Measurements from ENCODE around the gene UTP14C.

The UTP14C gene

DNA sequence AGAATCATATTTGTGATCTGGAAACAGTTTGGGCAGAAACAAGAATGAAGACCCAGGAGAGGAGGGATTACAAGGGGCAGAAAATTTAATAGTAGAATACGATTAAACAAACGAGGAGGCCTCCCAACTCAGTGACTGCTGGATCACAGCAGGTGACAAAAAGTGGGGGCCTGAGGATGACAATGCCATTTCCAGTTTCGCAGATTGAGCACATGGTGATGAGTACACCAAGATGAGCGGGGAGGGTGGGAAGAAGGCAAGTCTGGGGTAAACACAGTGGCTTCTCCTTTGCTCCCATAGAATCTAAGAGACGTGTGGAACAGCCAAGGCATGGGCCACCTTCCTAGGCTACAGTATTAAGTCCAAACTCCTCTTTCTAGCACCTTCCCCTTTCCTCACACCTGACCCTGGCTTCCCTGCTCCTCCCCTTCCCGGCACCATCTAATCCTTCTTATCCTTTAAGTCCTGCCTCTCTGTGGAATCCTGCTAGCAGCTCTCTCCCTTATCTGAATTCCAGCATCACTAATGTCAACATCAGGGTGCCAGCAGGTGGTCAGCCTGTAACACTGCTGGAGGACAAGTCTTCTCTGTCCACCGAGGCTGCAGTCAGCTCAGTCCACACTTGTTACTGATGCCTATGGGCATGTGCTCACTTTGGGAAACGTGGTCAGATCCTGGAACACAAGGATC is 26.7 kb upstream of the UTP14C start:
- H3K4me3 Mint-ChIP-seq, result no peak overlapping the region
- ATAC-seq (ENCODE audit: low read depth) (no peak), DNase-seq (ENCODE audit: low spot score in 2 of 2) (no peak)
- no peaks in the 10 kb centered on the region for H3K9me3 Mint-ChIP-seq
- peaks cover 16% of the 10 kb centered on the region for H3K27me3 Mint-ChIP-seq
- H3K27ac Mint-ChIP-seq, result no peak overlapping the region
- H3K36me3 Mint-ChIP-seq, result no peaks in the 10 kb centered on the region
- no peaks in the 10 kb centered on the region for H3K4me1 Mint-ChIP-seq

DNA sequence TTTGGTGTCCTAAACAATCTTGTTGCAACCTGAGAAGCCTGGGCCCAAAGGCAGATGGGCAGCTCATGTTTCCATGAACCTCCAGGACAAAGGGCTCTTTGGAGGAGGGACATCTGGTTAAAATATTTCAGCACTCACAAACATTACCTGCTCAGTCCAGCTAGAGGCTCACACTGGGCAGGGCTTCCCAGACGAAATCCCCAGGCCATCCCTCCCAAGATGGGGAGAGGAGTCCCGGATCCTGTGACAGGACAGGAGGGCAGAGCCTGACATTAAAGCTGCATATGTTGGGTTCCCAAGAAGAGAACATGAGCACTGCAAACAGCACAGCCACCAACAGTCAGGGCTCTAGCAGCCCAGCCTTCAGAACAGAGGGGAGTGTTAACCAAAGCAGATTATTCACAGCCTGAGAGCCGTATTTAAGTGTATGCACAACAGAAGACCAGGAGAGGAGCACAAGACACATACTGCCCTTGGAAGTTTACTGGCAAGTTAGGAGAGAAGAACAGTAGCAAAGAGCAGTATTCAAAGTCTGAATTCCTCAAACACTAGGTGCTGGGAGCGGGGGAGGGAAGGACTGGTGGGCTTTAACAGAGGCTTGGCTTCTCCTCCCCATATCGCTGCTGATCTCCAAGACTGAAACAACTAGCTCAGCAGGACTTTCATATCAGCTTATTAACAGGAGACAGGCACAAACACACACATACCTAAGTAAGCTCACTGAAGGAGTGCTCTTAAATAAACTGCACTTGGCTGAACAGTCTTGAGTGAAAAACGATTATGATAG is 25.6 kb upstream of the UTP14C start:
- no peaks in the 10 kb centered on the region for H3K4me1 Mint-ChIP-seq
- no peak overlapping the region for H3K4me3 Mint-ChIP-seq
- H3K36me3 Mint-ChIP-seq, result no peaks in the 10 kb centered on the region
- no peaks in the 10 kb centered on the region for H3K9me3 Mint-ChIP-seq
- ATAC-seq (ENCODE audit: low read depth) (no peak), DNase-seq (ENCODE audit: low spot score in 2 of 2) (no peak)
- H3K27ac Mint-ChIP-seq, result no peak overlapping the region
- H3K27me3 Mint-ChIP-seq, result peaks cover 16% of the 10 kb centered on the region

DNA sequence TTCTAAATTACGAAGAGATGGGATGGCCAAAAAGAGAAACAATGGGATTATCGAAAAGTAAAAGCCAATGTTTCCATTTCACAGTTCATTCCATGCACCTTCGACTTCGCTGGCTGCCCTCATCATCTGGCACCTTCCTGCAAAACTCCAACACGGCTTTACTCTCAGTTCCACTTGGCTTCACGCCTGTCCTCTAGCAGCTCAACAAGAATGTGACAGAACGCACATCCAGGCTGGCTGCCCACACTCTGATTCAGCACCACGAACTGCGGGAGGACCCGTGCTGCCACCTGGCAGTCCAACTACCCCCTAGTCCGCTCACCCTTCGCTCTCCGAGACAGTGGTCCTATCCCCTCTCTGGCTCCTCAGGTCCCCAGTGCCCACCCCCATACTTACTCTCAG is 25.0 kb upstream of the UTP14C start:
- Mint-ChIP-seq H3K36me3 (no peaks in the 10 kb centered on the region), H3K4me1 (no peaks in the 10 kb centered on the region), H3K4me3 (no peak overlapping the region), H3K27ac (no peak overlapping the region), H3K9me3 (no peaks in the 10 kb centered on the region), H3K27me3 (peaks cover 16% of the 10 kb centered on the region)
- no peak for DNase-seq (ENCODE audit: low spot score in 2 of 2)
- no peak for ATAC-seq (ENCODE audit: low read depth)

DNA sequence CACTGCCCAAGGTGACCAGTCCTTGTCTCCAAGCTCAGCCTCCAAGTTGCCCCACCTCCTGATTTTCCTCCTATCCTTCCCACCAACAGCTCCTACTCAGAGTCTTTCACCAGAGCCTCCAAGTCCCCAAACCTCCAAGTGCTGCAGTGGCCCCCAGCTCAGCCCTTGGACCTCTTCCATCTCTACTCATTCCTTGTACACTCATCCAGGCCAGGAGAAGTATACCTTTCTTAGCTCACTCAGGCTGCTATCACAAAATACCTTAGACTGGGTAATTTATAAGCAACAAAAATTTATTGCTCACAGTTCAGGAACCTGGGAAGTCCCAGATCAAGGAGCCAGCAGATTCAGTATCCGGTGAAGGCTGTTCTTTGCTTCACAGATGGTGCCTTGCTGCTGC is 24.6 kb upstream of the UTP14C start:
- no peak for ATAC-seq (ENCODE audit: low read depth)
- H3K9me3 Mint-ChIP-seq, result no peaks in the 10 kb centered on the region
- no peaks in the 10 kb centered on the region for H3K4me1 Mint-ChIP-seq
- no peak overlapping the region for H3K27ac Mint-ChIP-seq
- peaks cover 16% of the 10 kb centered on the region for H3K27me3 Mint-ChIP-seq
- no peak overlapping the region for H3K4me3 Mint-ChIP-seq
- DNase-seq (ENCODE audit: low spot score in 2 of 2), result no peak
- H3K36me3 Mint-ChIP-seq, result no peaks in the 10 kb centered on the region

DNA sequence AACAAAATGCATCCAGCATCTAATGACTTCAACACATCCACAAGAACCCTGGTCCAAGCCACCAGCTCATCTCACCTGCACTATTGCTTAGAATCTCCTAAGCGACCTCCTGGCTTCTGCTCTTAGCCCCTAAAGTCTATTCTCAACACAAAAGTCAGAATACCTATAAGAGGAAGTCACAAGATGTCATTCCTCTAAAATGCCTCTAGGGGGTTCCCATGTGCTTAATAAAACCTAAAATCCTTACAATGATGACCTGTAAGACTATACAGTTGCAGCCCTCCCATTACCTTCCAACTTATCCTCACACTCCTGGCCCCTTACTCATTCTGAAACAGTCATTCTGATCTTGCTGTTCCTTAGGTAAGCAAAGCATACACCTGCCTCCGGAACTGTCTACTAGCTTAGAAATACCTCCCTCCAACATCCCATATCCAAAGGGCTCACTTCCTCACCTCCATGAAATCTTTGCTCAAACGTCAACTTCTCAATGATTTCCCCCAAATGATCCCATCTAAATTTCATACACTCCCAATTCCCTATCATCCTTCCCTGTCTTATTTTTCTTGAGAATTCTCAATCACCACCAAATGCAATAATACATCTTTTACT is 23.3 kb upstream of the UTP14C start:
- Mint-ChIP-seq H3K4me3 (no peak overlapping the region), H3K27ac (no peak overlapping the region), H3K4me1 (no peaks in the 10 kb centered on the region), H3K9me3 (no peaks in the 10 kb centered on the region), H3K36me3 (no peaks in the 10 kb centered on the region), H3K27me3 (peaks cover 15% of the 10 kb centered on the region)
- peak in 1 of 2 donors; percentile 11 for DNase-seq (ENCODE audit: low spot score in 2 of 2)
- ATAC-seq (ENCODE audit: low read depth), result peak; percentile 77

DNA sequence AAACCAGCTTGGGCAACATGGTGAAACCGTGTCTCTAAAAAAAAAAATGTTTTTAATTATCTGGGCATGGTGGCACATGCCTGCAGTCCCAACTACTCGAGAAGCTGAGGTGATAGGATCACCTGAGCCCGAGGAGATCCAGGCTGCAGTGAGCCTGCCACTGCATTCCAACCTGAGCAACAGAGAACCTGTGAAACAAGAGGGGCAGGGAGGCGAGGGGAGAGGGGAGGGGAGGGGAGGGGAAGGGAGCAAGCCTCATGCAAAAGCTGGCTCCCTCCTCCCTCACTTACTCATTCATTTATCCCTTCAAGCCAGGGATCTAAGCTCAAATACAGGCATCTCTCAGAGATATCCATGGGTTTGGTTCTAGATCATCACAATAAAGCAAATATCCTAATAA is 22.1 kb upstream of the UTP14C start:
- H3K36me3 Mint-ChIP-seq, result no peaks in the 10 kb centered on the region
- ATAC-seq (ENCODE audit: low read depth), result no peak
- H3K27ac Mint-ChIP-seq, result no peak overlapping the region
- DNase-seq (ENCODE audit: low spot score in 2 of 2), result no peak
- H3K27me3 Mint-ChIP-seq, result peaks cover 20% of the 10 kb centered on the region
- no peaks in the 10 kb centered on the region for H3K4me1 Mint-ChIP-seq
- no peak overlapping the region for H3K4me3 Mint-ChIP-seq
- no peaks in the 10 kb centered on the region for H3K9me3 Mint-ChIP-seq

DNA sequence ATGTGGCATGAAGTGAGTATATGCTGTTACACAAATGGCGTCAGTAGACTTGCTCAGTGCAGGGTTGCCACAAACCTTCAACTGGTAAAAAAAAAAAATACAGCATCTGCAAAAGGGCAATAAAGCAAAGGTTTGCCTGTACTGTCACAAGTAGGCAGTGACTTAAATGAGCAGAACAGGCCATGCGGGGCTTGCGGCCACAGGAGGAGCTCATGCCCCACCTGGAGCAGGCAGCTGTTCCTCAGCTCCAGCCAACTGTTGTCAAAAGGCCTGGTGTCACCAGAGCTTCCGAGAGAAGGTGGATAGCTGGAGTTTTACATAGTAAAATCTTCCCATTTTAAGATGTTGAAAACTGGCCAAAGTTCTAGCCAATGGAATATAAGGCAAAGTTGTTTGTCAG is 20.9 kb upstream of the UTP14C start:
- no peak for DNase-seq (ENCODE audit: low spot score in 2 of 2)
- ATAC-seq (ENCODE audit: low read depth), result no peak
- H3K4me3 Mint-ChIP-seq, result no peak overlapping the region
- H3K4me1 Mint-ChIP-seq, result no peaks in the 10 kb centered on the region
- H3K36me3 Mint-ChIP-seq, result no peaks in the 10 kb centered on the region
- H3K27me3 Mint-ChIP-seq, result peaks cover 15% of the 10 kb centered on the region
- no peaks in the 10 kb centered on the region for H3K9me3 Mint-ChIP-seq
- no peak overlapping the region for H3K27ac Mint-ChIP-seq

DNA sequence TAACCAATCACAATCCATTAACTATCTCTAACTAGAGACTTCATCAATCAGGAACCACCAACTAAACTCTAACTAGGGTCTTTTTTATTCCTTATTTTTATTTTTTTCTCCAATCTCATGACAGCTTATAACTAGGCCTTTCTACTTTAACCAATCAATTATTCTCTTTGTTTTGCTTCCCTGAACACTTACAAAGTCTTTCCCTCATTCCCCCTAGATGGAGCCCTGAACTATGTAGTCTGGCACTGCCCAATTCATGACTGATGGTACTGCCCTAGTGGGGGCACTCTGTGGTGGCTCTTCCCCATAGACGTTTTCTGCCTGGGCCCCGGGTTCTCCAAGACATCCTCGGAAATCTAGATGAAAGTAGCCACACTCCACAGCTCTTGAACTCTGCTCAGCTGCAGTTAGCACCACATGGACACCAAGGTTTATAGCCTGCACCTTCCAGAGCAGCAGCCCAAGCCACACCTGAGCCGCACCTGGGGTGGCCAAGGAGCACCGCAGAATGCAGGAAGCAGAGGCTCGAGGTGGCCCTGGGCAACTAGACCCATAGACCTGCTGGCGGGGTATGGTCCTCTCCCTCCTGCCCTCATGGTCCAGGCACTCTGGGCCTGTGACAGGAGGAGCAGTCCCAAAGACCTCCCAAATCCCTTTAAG is 19.9 kb upstream of the UTP14C start:
- H3K9me3 Mint-ChIP-seq, result no peaks in the 10 kb centered on the region
- H3K4me1 Mint-ChIP-seq, result no peaks in the 10 kb centered on the region
- no peak overlapping the region for H3K4me3 Mint-ChIP-seq
- no peak for ATAC-seq (ENCODE audit: low read depth)
- no peaks in the 10 kb centered on the region for H3K36me3 Mint-ChIP-seq
- H3K27me3 Mint-ChIP-seq, result peaks cover 15% of the 10 kb centered on the region
- no peak overlapping the region for H3K27ac Mint-ChIP-seq
- no peak for DNase-seq (ENCODE audit: low spot score in 2 of 2)

DNA sequence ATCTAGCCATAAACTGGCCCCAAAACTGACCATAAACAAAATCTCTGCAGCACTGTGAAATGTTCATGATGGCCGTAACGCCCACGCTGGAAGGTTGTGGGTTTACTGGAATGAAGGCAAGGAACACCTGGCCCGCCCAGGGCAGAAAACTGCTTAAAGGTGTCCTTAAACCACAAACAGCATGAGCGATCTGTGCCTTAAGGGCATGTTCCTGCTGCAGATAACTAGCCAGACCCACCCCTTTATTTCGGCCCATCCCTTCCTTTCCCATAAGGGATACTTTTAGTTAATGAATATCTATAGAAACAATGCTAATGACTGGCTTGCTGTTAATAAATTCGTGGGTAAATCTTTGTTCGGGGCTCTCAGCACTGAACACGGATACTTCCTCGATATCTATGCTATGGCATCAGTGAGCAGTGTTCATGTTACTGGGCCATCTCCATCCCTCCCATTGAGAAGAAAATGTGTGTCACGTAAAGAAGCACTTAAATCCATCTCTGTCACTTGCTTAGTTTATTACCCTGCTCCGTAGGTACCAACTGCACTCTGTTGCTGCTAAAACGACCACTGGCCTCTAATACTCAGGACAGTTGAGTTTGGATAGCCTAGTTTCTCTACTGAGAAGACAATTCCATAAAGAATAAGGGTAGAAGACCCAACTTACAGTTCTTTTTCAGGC is 18.5 kb upstream of the UTP14C start:
- Mint-ChIP-seq H3K27me3 (peaks cover 13% of the 10 kb centered on the region), H3K9me3 (no peaks in the 10 kb centered on the region), H3K36me3 (no peaks in the 10 kb centered on the region), H3K27ac (no peak overlapping the region), H3K4me1 (peaks cover 2% of the 10 kb centered on the region), H3K4me3 (no peak overlapping the region)
- no peak for DNase-seq (ENCODE audit: low spot score in 2 of 2)
- ATAC-seq (ENCODE audit: low read depth), result no peak

DNA sequence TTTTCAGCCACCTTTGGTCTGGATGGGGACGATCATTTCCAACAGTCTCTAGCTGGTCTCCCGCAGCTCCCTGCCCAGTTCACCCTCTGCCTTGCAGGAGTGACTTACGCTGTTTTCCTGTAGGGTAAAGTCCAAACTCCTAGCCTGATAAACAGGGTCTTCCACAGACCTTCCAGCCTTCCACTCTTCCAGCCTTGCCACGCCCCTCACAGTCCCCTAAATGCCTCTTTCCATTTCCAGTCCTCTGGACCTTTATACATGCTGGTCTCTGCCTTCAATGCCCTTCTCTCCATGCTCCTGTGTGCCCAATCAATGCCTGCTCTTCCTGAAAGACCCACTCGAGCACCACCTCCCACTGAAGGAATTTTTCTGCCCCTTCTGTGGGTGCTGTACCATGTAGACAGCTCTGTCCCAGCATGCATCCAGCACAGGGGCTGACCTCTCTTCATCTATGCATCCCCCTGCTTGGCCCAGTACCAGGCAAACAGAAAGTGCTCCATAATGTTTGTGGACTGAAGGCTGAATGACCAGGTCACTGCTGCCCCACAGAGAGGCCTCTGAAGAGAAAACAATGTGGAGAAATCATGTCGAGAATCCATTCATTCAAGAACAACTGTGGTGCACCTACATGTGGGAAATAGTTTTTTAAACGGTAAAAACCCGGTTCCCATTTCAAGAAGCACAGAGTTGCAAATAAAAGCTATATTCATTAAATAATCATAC is 17.8 kb upstream of the UTP14C start:
- H3K4me1 Mint-ChIP-seq, result peaks cover 5% of the 10 kb centered on the region
- no peaks in the 10 kb centered on the region for H3K36me3 Mint-ChIP-seq
- H3K9me3 Mint-ChIP-seq, result no peaks in the 10 kb centered on the region
- no peak overlapping the region for H3K27ac Mint-ChIP-seq
- DNase-seq (ENCODE audit: low spot score in 2 of 2) (no peak), ATAC-seq (ENCODE audit: low read depth) (no peak)
- no peak overlapping the region for H3K4me3 Mint-ChIP-seq
- peaks cover 15% of the 10 kb centered on the region for H3K27me3 Mint-ChIP-seq

DNA sequence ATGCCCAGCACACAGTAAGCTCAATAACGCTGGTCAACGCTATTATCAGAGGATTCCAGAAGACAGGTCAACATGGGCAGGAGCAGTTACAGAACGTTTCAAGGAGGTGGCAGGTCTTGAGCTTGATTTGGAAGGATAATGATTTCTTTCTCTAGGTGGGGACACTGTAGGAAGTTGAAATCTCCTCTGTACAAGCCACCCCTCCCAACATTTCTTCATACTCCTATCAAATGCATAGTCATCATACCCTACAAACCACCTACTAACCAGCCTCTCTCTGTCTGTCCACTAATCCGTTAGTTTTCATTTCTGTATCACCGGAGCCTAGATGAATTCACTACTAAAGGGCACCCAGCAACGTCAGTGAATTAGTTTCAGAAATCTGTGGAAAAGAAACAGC is 14.5 kb upstream of the UTP14C start:
- ATAC-seq (ENCODE audit: low read depth), result no peak
- H3K27ac Mint-ChIP-seq, result no peak overlapping the region
- peaks cover 8% of the 10 kb centered on the region for H3K4me1 Mint-ChIP-seq
- no peaks in the 10 kb centered on the region for H3K36me3 Mint-ChIP-seq
- H3K4me3 Mint-ChIP-seq, result peak overlapping the region; percentile 11
- no peak for DNase-seq (ENCODE audit: low spot score in 2 of 2)
- peaks cover 15% of the 10 kb centered on the region for H3K27me3 Mint-ChIP-seq
- H3K9me3 Mint-ChIP-seq, result no peaks in the 10 kb centered on the region

DNA sequence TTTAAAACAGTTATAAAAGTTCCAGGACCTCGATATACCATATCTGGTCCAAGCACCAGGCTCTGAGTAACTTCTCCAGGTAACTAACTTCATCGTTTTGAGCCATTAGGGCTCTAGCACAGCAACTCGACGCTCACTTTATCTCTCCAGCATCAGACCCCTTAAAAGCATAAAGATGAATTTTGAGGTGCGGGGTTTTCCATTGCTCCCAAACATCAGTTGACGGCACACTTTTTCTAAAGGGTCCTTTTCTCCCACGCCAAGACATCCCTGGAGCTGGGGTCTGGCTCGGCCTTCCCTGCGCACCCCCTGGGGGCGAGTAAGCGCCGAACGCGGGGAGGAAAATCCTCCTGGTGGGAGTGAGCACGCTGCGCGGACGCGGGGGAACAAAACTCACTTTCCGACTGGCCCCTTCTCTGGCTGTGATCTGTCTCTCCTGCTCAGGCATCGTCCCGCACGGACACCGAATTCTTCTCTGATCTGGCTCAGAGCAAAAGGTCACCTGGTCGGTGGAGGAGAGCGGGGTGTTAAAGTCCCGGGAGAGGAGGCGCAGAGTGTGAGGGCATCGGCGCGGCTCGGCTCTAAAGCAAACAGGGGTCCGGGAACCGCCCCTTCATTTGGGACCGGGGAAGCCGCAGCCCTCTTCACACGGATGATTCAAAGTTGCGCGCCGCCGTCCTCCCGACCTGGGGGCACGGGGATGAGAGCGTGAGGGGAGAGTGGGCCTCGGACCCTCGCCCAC is 13.4 kb upstream of the UTP14C start, which contains the start of gene ATP7B:
Gene ATP7B (minus strand): TSS at position 561 of the 742 bp plus-strand sequence. CDS start 113 bp downstream, at position 448.
- peak within 1 kb of the TSS; percentile 92 for H3K27ac Mint-ChIP-seq
- peaks cover 15% of the 10 kb centered on the region for H3K27me3 Mint-ChIP-seq
- peaks cover 11% of the 10 kb centered on the region for H3K4me1 Mint-ChIP-seq
- no peak for ATAC-seq (ENCODE audit: low read depth)
- peak; percentile 20 to 44 for DNase-seq (ENCODE audit: low spot score in 2 of 2)
- H3K9me3 Mint-ChIP-seq, result no peaks in the 10 kb centered on the region
- peaks cover 5% of the 10 kb centered on the region for H3K36me3 Mint-ChIP-seq
- peak within 1 kb of the TSS; percentile 95 for H3K4me3 Mint-ChIP-seq

All from memory B cell (primary cell).